ENCODE data around the gene CORO6. TPM values are rescaled to one million over a fixed set of nuclear protein-coding genes. Genes with fewer than 3 reads are reported as not detected.
"Not testable (repeated sequence)": the region's sequence is repeated elsewhere in the genome, so short reads cannot be mapped to it uniquely, and the experiment has no call there.

Gene CORO6
- total and polyA plus RNA-seq, 4 donors = 0.23 to 3.0 (median 0.59) TPM

DNA sequence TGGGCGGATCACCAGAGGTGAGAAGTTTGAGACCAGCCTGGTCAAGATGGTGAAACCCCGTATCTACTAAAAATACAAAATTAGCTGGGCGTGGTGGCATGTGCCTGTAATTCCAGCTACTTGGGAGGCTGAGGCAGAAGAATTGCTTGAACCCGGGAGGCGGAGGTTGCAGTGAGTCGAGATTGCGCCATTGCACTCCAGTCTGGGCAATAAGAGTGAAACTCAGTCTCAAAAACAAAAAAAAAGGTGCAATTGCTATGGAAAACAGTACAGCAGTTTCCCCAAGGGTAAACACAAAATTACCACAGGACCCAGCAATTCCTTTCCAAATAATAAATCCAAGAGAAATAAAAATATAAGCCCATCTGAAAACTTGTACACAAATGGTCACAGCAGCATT is 29.2 kb upstream of the CORO6 start:
- H3K36me3 ChIP-seq (ENCODE audit: control insufficient read depth in 4 of 4, insufficient read depth in 3 of 4, low read depth in 1 of 4, low read length in 3 of 4); H3K27ac ChIP-seq (ENCODE audit: low read depth in 1 of 2, low read length in 2 of 2); DNase-seq (ENCODE audit: low spot score); H3K4me1 ChIP-seq (ENCODE audit: control insufficient read depth in 4 of 4, insufficient read depth in 4 of 4, low read length in 3 of 4); H3K9me3 ChIP-seq (ENCODE audit: control insufficient read depth in 4 of 4, low read length in 3 of 4); H3K9ac ChIP-seq (ENCODE audit: low read depth in 1 of 2, low read length in 2 of 2); H3K27me3 ChIP-seq (ENCODE audit: control insufficient read depth in 4 of 4, insufficient read depth in 4 of 4, low read length in 3 of 4); H3K4me3 ChIP-seq (ENCODE audit: low read depth in 1 of 3, low read length in 3 of 3): not testable (repeated sequence)
- 96% methylated on average over 7 of the region's 7 CpGs for WGBS

- H3K4me3 ChIP-seq (ENCODE audit: low read depth in 1 of 3, low read length in 3 of 3) = no peak overlapping the region
- peaks cover 0 to 4% (median 3%) of the 10 kb centered on the region in 4 donors for H3K36me3 ChIP-seq (ENCODE audit: control insufficient read depth in 4 of 4, insufficient read depth in 3 of 4, low read depth in 1 of 4, low read length in 3 of 4)
- WGBS = 94% methylated on average over 4 of the region's 4 CpGs
- no peak for DNase-seq (ENCODE audit: low spot score)
- no peaks in the 10 kb centered on the region for H3K4me1 ChIP-seq (ENCODE audit: control insufficient read depth in 4 of 4, insufficient read depth in 4 of 4, low read length in 3 of 4)
- H3K9me3 ChIP-seq (ENCODE audit: control insufficient read depth in 4 of 4, low read length in 3 of 4) = no peaks in the 10 kb centered on the region
- no peaks in the 10 kb centered on the region for H3K27me3 ChIP-seq (ENCODE audit: control insufficient read depth in 4 of 4, insufficient read depth in 4 of 4, low read length in 3 of 4)
- TF ChIP-seq NR2F2 (IDR thresholded peaks at IDR 0.05) = no peak
- TF ChIP-seq YY1 (IDR thresholded peaks at IDR 0.05) = no peak
- no peak for TF ChIP-seq RXRA (IDR thresholded peaks at IDR 0.05)
- TF ChIP-seq EGR1 (IDR thresholded peaks at IDR 0.05; ENCODE audit: low read depth in 2 of 2) = no peak
- no peak for TF ChIP-seq MAX (IDR thresholded peaks at IDR 0.05)
- no peak for TF ChIP-seq HNF4A (conservative IDR thresholded peaks at IDR 0.05)
- TF ChIP-seq TAF1 (conservative IDR thresholded peaks at IDR 0.05) = no peak
- no peak for TF ChIP-seq SP1 (IDR thresholded peaks at IDR 0.05)
- TF ChIP-seq, protein P1, sequence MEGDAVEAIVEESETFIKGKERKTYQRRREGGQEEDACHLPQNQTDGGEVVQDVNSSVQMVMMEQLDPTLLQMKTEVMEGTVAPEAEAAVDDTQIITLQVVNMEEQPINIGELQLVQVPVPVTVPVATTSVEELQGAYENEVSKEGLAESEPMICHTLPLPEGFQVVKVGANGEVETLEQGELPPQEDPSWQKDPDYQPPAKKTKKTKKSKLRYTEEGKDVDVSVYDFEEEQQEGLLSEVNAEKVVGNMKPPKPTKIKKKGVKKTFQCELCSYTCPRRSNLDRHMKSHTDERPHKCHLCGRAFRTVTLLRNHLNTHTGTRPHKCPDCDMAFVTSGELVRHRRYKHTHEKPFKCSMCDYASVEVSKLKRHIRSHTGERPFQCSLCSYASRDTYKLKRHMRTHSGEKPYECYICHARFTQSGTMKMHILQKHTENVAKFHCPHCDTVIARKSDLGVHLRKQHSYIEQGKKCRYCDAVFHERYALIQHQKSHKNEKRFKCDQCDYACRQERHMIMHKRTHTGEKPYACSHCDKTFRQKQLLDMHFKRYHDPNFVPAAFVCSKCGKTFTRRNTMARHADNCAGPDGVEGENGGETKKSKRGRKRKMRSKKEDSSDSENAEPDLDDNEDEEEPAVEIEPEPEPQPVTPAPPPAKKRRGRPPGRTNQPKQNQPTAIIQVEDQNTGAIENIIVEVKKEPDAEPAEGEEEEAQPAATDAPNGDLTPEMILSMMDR (IDR thresholded peaks at IDR 0.05; ENCODE audit: low read depth, low read length, missing input control) = no peak
- TF ChIP-seq JUND (IDR thresholded peaks at IDR 0.05) = no peak
- TF ChIP-seq FOXA2 (IDR thresholded peaks at IDR 0.05) = no peak
- no peak for TF ChIP-seq FOXA1 (IDR thresholded peaks at IDR 0.05)
- no peak overlapping the region for H3K9ac ChIP-seq (ENCODE audit: low read depth in 1 of 2, low read length in 2 of 2)
- no peak overlapping the region for H3K27ac ChIP-seq (ENCODE audit: low read depth in 1 of 2, low read length in 2 of 2)
These were observed 27.7 kb upstream of the CORO6 start for GRCh38 chr17:29650396-29650795.

DNA sequence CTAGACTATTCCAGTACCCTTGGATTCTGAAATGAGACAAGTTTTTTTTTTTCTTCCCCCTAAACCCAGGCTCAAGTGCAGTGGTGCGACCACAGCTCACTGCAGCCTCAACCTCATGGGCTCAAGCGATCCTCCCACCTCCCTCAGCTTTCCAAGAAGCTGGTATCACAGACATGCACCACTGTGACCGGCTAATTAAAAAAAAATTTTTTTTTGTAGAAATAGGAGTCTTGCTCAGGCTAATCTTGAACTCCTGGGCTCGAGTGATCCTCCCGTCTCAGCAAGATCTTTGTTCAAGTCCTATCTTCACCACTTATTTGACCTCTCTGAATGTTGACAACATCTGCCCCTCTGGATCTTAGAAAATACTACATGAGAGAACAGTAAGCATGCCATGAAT is 26.6 kb upstream of the CORO6 start:
- Histone ChIP-seq H3K36me3 (ENCODE audit: control insufficient read depth in 4 of 4, insufficient read depth in 3 of 4, low read depth in 1 of 4, low read length in 3 of 4) (peaks cover 0 to 4% (median 3%) of the 10 kb centered on the region in 4 donors), H3K4me3 (ENCODE audit: low read depth in 1 of 3, low read length in 3 of 3) (no peak overlapping the region), H3K27me3 (ENCODE audit: control insufficient read depth in 4 of 4, insufficient read depth in 4 of 4, low read length in 3 of 4) (no peaks in the 10 kb centered on the region), H3K9ac (ENCODE audit: low read depth in 1 of 2, low read length in 2 of 2) (no peak overlapping the region), H3K4me1 (ENCODE audit: control insufficient read depth in 4 of 4, insufficient read depth in 4 of 4, low read length in 3 of 4) (no peaks in the 10 kb centered on the region), H3K27ac (ENCODE audit: low read depth in 1 of 2, low read length in 2 of 2) (no peak overlapping the region), H3K9me3 (ENCODE audit: control insufficient read depth in 4 of 4, low read length in 3 of 4) (no peaks in the 10 kb centered on the region)
- WGBS = 95% methylated on average over 5 of the region's 5 CpGs
- DNase-seq (ENCODE audit: low spot score) = no peak
- TF ChIP-seq, protein P2, sequence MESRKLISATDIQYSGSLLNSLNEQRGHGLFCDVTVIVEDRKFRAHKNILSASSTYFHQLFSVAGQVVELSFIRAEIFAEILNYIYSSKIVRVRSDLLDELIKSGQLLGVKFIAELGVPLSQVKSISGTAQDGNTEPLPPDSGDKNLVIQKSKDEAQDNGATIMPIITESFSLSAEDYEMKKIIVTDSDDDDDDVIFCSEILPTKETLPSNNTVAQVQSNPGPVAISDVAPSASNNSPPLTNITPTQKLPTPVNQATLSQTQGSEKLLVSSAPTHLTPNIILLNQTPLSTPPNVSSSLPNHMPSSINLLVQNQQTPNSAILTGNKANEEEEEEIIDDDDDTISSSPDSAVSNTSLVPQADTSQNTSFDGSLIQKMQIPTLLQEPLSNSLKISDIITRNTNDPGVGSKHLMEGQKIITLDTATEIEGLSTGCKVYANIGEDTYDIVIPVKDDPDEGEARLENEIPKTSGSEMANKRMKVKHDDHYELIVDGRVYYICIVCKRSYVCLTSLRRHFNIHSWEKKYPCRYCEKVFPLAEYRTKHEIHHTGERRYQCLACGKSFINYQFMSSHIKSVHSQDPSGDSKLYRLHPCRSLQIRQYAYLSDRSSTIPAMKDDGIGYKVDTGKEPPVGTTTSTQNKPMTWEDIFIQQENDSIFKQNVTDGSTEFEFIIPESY (IDR thresholded peaks at IDR 0.05) = no peak
- TF ChIP-seq, protein P1 (IDR thresholded peaks at IDR 0.05; ENCODE audit: low read depth, low read length, missing input control) = no peak
- TF ChIP-seq REST (IDR thresholded peaks at IDR 0.05) (no peak), GABPA (IDR thresholded peaks at IDR 0.05 in 1 of 2, conservative IDR thresholded peaks at IDR 0.05 in 1 of 2) (no peak), RXRA (IDR thresholded peaks at IDR 0.05) (no peak), EGR1 (IDR thresholded peaks at IDR 0.05; ENCODE audit: low read depth in 2 of 2) (no peak), SP1 (IDR thresholded peaks at IDR 0.05) (no peak), HNF4G (IDR thresholded peaks at IDR 0.05) (no peak), NR2F2 (IDR thresholded peaks at IDR 0.05) (no peak), MAX (IDR thresholded peaks at IDR 0.05) (no peak), FOXA1 (IDR thresholded peaks at IDR 0.05) (no peak), HNF4A (conservative IDR thresholded peaks at IDR 0.05) (no peak), RAD21 (IDR thresholded peaks at IDR 0.05) (no peak), TAF1 (conservative IDR thresholded peaks at IDR 0.05) (no peak), FOXA2 (IDR thresholded peaks at IDR 0.05) (no peak)
